ENCODE data around the gene SUGCT.

The SUGCT gene

DNA sequence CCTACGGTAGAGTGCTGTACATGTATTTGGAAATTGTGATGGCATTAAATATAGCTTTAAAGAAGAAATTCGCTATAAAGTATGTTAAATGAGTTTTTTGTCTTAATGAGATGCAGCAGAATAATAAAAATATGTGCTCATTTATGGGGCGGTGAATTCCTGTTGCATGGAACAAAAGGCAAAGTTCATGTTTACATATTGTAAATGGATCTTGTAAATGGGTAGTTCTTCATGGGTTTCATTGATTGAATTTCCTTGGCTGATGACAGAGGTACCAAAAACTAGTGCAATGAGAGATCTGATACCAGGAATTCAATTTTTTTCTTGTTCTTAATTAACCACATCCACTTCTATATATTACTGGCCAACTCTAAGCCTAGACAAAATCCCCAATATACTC lies 284.2 kb downstream of the SUGCT start:
- DNase-seq, result no peak

DNA sequence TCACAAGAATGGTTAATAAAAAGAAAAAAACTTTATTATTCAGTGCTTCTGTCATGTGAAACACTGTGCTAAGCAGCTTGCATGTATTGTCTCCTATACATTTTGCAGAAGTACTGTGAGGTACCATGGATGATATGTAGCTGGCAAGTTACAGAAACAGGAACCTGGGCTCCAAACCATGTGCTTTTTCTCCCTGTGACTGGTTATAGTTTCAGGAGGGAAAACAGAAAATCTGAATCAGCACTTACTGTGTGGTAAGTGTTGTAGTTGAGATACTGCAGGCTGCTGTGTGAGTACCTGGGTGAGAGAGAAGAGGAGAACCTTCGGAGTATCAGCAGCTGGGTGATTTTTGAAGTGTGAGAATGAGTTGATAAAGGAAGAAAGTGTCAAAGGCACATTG lies 285.0 kb downstream of the SUGCT start:
- DNase-seq, result no peak

DNA sequence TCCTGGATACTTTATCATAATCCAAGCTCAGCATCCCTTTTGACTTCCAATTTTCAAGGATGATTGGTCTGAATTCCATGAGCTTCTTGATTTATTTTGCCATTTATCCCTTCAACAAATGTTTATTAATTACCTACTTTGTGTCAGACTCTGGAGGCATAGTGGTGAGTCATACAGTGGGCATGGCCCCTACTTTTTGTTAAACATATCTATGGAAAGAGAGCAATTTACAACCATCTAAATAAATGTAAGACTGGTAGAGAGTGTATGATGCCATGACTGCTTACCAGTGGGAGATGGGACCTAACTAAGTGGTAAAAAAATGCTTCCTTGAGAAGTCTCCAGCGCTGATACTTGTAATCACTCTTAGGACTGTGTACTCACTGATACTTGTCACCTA lies 286.6 kb downstream of the SUGCT start:
- DNase-seq, result no peak

DNA sequence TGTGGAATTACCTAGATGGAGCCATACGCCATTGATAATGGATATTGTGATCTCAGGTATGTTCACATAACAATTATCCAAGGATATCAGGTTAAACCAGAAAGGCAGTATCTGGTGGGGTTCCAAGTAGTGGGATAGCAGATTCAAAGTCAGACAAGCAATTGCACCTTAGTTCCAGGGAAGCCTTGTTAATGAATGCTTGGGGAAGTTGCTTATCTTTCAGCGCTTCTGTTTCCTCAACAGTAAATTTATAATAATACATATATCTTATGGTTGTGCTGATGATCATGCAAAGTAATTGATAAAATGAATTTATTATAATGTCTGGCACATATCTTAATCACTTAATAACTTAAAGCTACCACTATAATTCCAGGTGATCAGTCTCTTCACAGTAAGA lies 290.9 kb downstream of the SUGCT start:
- DNase-seq, result no peak

DNA sequence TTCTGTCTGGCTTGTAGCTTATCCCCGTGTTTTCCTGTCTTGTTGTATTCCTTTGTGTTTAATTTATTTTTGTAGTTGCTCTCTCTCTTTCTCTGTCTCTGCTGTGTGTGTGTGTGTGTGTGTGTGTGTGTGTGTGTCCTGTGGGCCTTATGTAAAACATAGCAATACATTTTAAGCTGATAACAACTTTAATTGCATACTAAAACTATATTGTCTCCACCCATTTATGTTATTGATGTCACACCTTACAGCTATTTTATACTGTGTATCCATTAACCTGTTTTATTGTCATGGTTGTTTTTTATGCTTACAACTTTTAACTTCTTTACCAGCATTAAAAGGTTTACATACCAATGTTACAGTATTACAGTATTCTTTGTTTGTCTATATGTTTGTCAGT lies 293.6 kb downstream of the SUGCT start:
- DNase-seq, result no peak

DNA sequence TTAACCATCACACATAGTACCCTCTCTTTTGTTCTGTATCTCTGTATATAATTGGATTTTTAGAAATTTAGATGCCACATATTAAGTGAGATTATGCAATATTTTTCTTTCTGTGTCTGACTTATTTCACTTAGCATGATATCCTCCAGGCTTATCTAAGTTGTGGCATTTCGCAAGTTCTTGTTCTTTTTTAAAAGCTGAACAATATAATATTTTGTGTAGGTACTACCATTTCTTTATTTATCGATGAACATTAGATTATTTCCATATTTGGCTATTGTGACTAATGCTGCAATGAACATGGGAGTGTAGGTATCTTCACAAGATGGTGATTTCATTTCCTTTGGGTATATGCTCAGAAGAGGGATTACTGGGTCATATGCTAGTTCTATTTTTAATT lies 295.0 kb downstream of the SUGCT start:
- no peak for DNase-seq

DNA sequence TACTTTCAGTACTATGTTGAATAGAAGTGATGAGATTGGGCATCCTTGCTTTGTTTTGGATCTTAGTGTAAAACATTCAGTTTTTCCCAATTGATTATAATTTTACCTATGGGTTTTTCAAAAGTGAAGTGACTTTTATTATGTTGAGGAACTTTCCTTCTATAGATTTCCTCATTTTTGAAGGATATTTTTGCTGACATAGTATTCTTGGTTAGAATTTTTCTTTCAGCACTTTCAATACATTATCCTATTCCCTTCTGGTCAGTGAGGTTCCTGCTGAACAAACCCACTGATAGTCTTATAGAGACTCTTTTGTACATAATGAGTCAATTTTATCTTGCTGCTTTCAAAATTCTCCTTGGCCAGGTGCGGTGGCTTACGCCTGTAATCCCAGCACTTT lies 297.2 kb downstream of the SUGCT start:
- no peak for DNase-seq

DNA sequence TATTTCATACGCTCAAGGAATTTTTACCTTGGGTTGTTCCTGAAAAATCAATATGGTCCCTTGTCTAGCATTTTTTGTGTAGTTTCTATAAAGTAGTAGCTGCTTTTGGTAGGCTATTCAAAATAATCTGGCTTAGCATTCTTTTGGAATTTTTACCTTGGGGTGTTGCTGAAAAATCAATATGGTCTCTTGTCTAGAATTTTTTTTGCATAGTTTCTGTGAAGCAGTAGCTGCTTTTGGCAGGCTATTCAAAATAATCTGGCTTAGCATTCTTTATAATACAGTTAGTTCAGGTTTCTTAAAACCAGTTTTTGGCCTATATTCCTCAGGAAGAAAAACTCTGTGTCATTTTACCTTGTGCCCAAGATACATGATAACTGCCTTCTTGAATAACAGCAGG lies 301.9 kb downstream of the SUGCT start:
- DNase-seq, result no peak

DNA sequence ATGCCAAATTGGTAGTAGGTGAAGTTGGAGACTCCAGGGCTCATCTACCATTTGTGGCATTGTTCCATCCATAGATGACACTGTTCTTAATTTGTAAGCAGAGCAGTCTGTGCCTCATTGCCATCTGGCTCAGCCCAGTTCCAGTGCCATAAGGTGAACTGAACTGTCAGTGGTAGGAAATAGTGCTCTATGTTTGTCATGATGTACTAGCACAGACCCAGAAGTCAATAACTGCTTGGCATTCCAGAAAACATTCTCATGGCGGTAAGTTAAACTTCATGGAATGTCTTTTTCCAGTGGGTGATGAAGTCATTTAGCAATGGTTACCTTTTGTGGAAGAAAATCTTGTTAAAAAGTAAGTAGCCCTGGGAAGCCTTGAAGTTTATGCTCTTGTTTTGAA lies 302.7 kb downstream of the SUGCT start:
- no peak for DNase-seq

DNA sequence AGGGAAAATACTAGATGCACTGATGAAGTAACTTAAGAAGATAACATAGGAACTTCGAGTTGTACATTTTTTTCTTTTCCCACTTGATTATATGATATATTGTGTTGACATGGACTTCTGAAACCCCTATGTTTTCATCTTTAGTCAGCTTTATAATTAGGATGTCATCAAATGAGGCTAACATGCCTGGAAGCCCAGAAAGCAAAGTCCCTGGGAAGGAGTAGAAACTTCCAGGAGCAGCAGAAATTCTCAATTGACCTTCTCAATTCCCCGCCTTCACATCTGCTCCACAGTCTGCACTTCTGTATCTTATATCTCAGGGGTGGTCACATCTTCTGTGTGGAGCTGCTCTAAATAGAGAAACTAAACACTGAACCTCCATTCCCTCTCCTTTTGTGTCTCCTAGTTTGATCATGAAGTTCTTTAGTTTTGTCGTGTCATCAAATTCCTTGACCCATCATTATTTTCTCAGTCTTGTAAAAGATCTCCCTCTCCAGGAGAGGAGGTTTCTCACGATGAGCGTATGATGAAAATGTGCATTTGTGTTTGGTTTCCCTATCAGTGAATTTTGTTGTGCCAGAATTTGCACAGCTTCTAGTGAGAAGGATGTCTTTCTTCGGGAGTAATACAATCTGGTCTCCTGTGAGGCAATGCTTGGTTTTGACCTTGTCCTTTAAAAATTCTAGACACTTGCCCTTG lies 303.3 kb downstream of the SUGCT start:
- DNase-seq, result no peak

DNA sequence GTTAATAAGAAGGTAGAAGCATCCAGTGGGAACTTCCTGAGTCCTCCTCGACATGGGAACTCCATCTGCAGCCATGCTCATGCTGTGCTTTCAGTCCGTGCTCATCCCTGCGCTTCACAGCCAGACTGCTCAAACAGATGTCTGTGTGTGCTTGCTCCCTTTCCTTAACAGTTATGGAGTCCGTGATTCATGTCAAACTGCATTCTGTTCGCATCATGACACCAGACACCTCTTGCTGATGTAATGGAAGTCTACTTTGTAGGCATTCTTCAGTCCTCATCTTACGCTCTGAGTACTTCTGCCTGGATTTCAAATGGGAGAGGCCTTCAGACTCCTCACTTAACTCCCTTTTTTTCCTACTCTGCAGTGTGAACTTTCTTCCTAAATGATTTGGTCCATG lies 304.9 kb downstream of the SUGCT start:
- DNase-seq, result no peak

DNA sequence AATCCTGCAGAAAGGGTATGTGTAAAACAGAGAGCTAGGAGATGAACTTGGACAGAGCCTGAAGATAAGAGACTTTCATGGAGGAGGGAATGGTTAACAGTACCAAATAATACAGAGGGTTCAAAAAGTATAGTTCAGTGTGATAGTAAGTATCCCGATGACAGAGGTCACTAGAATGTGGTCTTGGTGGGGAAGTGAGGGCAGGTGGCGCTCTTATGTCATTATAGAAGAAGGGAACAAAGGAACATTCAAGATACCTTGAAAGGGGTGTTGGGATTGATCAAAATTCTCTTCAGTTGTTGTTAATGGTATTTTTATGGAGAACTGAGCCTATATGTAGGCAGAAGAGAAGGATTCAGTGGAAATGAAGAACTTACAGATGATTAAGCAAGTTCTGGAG lies 312.5 kb downstream of the SUGCT start:
- DNase-seq, result no peak

DNA sequence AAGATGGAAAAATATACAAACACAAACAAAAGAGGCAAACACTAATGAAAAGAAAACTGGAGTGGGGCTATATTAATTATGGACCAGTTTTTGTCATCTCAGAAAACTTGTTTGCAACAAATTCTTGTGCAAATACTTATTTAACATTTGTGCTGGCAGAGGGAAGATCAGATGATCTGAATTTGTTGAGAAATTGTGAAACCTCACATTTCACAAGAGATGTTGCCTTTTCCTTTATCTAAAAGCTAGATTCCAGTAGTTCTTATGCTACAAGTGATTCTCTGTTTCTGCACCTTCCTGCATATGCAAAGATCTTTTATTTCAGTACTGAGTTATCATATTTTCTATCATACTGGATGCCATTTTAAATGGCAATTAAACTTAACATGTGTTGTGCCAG lies 320.7 kb downstream of the SUGCT start:
- no peak for DNase-seq

DNA sequence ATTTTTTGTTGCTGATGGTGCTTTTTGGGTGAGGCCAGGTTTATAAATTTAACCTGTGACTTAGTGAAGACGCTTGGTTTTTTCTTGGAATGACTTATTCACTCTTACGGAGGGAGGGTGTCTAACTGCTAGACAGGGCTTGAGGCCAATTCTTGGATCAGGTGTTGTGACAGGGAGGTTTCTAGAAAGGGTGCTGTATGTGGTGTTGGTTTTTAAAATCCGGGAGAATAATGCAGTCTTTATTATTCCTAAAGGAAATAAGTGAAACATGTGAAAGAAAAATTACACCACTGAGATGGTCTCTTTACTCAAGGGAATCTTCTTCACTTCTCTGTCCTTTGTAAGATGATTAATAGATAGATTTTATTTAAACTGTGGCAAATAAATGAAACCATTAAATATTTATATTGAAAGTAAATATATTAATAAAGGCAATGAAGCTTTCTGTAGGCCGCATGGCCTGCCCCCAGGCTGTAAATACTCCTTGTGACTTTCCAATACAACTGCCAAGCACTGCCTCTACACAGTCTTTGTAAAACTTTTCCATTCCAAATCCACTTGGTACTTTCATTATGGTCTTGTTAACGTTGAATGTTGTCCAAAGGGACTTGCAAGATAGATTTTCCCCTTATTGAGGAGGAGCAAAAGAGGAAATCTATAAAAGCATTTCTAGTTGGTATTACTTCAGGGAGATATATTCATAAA lies 323.1 kb downstream of the SUGCT start:
- no peak for DNase-seq

DNA sequence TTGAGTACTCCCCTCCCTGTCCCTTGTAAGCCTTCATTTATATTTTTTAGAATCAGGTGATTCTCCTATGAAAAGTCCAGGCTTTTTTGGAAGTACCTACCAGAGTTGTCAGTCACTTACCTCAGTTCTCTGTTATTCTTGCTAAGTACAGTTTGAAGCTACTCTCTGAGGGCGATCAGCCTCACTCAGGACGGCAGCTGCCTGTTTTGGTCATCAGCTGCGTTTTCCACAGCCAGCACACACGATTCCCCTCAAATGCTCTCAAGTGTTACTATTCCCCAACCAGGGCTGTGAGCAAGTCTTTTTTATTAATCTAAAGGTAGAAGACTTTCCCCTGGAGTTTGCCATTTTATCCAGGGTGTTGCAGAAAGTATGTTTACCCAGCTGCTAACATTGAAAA lies 328.6 kb downstream of the SUGCT start:
- DNase-seq, result no peak

DNA sequence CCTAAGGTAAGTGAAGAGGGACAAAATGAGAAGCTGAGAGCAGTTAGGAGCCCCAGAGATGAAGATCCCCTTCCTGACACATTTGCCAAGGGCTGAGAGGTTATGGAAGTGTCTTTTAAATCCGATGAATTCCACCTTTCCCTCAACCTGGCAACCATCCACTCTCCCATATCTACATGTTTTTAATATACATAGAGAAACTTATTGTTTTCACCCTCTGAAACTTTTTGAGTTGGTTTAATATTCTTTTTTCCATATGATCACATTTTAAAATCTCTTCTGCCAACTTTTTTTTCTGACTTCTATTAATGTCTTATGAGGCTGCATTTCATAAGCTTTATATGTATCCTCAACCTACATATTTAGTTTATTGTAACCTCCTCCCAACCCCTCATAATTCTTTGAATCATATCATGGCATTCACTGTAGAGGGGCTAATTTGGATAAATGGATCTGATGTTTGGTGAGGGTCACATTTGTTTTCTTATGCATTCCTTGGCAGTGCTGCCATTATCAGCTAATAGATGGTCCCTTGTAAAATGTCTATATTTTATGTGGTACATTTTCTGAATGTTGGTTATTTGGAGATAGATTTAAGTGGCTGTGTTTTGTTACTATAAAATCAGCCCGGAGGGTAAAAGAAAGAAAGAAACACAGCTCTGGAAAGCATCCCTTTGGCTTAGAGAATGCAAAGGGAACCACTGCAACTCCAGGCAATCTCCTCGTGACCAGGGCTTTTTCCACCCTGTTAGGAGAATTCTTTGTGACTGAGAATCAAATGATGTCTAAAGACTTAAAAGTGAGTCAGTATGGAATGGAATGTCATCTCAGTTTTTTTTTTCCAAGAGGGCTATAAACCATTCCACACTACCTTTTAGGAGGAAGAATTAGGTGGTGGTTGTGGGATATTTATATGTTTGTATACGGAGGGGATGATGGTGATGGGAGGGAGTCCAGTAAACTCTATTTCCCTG lies 334.4 kb downstream of the SUGCT start:
- DNase-seq, result no peak

DNA sequence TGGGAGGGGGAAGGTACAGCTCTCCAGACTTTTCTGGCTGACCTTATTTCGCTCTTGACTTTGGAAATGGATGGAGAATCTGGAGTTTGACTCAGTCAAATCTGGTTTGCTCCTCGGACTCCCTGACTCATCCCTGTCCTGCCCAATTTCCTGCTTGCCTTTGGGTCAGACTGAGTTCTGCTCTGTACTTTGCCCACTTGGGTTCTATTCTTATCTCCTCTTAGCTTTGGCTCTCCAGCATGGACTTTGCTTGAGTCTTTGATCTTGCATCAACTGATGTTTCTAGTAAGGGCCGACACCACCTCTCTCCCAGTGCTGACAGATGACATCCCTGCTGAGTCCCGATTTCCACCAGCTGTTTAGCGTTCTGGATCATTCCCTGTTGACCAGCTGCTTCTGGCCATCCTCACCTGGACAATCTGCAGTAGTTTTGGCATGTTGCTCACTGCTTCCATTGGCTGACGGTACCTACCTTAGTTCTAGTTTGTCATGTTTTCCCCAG lies 335.3 kb downstream of the SUGCT start:
- DNase-seq, result no peak

DNA sequence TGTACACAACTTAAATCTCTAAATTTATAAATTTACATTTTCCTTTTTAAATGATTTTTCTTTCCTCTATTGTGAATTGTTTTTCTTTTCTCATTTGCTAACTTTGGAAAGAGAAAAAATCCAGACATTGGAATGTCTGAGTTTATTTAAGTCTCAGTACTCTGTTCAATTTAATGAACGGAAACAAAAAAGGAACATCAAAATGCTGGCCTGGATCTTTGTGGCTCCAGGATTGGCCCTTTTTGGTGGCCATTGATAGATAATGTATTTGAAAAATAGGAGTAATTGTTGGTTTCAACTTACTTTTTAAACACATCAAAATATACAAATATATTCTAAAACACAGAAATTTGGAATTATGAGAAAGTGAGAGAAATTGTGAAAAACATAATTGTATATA lies 336.0 kb downstream of the SUGCT start:
- no peak for DNase-seq

DNA sequence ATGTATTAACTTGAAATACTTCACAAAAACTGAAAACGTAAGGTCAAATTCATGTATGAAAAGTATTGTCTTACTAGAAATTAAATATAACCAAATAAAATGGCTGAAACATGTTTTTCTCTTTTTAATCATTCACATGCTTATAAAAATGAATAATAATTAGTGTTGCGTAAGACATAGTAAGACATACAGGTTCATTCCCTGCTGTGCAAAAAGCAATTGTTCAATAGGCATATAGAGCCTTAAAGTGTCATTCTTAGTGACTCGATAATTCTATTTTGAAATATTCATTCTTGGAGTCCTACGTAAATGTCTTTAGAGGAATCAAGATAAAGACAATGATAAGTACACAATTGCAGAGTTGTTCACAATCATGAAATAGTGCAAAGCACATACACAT lies 337.1 kb downstream of the SUGCT start:
- DNase-seq, result no peak

DNA sequence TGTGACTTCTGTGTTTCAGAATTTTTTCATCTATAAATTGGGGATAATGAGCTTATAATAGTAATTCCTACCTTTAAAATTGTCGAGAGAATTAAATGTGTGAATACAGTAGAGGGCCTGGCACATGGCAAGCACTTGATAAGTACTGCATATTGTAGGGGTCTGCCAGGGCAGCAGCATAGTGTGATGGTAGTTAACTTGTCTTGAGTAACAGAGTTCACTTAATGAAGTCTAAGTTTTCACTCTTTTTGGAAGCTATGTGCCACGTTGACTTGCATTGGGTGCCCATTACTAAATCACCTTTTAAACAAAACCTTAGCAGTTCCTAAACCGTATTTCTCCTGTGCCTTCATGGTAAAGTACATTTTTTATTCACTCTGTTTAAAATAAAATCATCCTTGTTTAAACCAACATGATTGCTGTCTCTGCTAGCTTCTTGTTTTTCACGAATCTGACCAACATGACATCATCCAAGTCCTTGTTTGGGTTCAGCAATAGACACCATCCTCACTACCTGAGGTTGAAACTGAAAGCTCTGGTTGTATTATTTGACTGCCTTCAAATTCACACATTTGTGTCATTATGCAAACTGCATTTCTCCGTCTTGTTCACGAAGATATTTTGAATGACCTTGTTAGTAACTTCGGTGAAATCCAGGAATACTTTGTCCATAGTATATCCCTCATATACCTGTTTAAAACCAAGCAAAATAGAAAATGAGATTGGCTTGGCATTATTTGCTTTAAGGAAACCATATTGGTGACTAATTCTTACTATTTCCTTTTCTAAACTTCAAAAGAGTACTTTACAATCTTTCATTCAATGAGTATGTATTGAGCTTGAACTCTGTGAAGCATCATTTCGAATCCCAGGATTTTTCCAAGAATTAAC lies 340.2 kb downstream of the SUGCT start:
- no peak for DNase-seq

DNA sequence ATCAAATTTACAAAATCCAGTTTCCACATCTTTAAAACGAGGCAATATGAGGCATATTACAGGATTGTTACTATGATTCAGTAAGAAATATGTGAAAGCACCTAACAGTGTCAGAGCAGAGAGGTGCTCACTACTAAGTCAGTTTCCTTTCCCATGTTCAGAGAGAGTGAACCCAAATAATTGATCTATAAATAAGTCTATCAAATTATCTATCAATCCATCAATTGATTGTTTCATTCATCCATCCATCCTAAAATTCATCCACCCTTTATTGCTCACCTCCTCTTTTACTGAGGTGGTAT lies 340.8 kb downstream of the SUGCT start:
- DNase-seq, result no peak

DNA sequence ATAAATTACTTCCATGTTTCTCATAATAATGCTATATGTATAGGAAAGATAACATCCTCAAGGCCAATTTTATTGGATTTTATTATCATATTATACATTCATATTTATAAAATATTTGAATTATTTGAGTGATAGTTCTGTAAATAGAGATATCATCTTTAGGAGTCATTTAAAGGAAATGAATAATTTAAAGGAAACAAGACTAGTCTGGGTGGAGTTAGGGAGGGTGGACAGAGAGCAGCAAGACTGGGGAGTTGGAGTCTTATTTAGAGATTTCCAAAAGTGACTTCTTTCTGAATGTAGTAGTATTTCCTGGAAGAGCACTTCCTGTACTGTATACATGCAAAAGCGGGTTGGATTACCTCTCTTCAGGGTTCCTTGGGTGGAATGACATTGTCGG lies 342.3 kb downstream of the SUGCT start:
- no peak for DNase-seq

DNA sequence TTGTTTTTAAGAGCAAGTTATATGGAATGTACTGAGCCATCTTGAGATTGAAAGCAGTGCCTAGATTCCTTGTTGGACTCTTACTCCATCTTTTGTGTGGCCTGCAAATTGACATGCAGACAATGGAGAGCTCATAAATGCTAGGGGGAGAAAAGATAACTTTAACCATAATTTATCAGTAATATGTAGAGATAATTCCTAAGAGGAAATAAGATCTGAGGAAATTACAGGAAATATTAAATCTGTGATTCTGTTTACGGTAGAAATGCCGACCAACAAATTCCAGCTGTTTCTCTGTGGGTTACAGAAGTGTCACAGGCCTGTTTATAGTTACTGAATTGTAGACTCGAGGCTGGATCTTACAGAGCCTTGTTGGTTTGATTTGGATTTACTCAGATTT lies 348.0 kb downstream of the SUGCT start:
- no peak for DNase-seq

Measured in activated CD4-positive, alpha-beta T cell treated with anti-CD3 and anti-CD28 coated beads for 1 hour (primary cell).